ENCODE results near the gene SH3BP1. TPM values are rescaled to one million over a fixed set of nuclear protein-coding genes. Genes with fewer than 3 reads are reported as not detected.

Gene SH3BP1
- total and polyA plus RNA-seq, 2 donors (not counting 1 experiment from before 2014, with no cell fraction given): 2.9 to 3.1 TPM

- H3K9ac ChIP-seq (ENCODE audit: insufficient read depth, low read length): peak overlapping the region; percentile 65
- peaks cover 35% of the 10 kb centered on the region for H3K79me2 ChIP-seq (ENCODE audit: control insufficient read depth, insufficient read depth, low read length)
- H3K4me1 ChIP-seq (ENCODE audit: control insufficient read depth, extremely low read depth, insufficient read depth, low read length): peaks cover 30% of the 10 kb centered on the region
- H3K9me3 ChIP-seq (ENCODE audit: control insufficient read depth, insufficient read depth, low read depth, low read length): no peaks in the 10 kb centered on the region
- TF ChIP-seq EZH2 (IDR thresholded peaks at IDR 0.05; ENCODE audit: low read length, missing control alignments) (no peak), CTCF (conservative IDR thresholded peaks at IDR 0.05 in 1 of 2, IDR thresholded peaks at IDR 0.05 in 1 of 2; ENCODE audit: low read depth in 1 of 2, low read length in 2 of 2) (no peak)
- H3K27ac ChIP-seq (ENCODE audit: insufficient read depth, low read length): peak overlapping the region; percentile 54
- H3K36me3 ChIP-seq (ENCODE audit: control insufficient read depth, insufficient read depth, low read length): no peaks in the 10 kb centered on the region
- no peaks in the 10 kb centered on the region for H4K20me1 ChIP-seq (ENCODE audit: control insufficient read depth, extremely low read depth, insufficient read depth, low read length)
- no peaks in the 10 kb centered on the region for H3K27me3 ChIP-seq (ENCODE audit: control insufficient read depth, insufficient read depth, low read length)
- no peak overlapping the region for H2AFZ ChIP-seq (ENCODE audit: low read length)
- DNase-seq (ENCODE audit: low read depth in 2 of 2): no peak
- peak overlapping the region; percentile 59 to 79 (median 69) for H3K4me3 ChIP-seq (replicated peaks in 1 of 4; ENCODE audit: control extremely low read depth in 1 of 4, insufficient read depth in 1 of 4, low read depth in 3 of 4, low read length in 4 of 4)
- H3K4me2 ChIP-seq (ENCODE audit: extremely low read depth, insufficient read depth, low read length): peak overlapping the region; percentile 92
Observed at GRCh38 chr22:37659066-37659896, 19.8 kb downstream of the SH3BP1 start.

GRCh38 chr22:37659897-37660708, 20.6 kb downstream of the SH3BP1 start:
- H3K9ac ChIP-seq (ENCODE audit: insufficient read depth, low read length): no peak overlapping the region
- DNase-seq (ENCODE audit: low read depth in 2 of 2): no peak
- H3K9me3 ChIP-seq (ENCODE audit: control insufficient read depth, insufficient read depth, low read depth, low read length): no peaks in the 10 kb centered on the region
- TF ChIP-seq EZH2 (IDR thresholded peaks at IDR 0.05; ENCODE audit: low read length, missing control alignments) (no peak), CTCF (conservative IDR thresholded peaks at IDR 0.05 in 1 of 2, IDR thresholded peaks at IDR 0.05 in 1 of 2; ENCODE audit: low read depth in 1 of 2, low read length in 2 of 2) (no peak)
- H3K4me2 ChIP-seq (ENCODE audit: extremely low read depth, insufficient read depth, low read length): peak overlapping the region; percentile 92
- no peaks in the 10 kb centered on the region for H4K20me1 ChIP-seq (ENCODE audit: control insufficient read depth, extremely low read depth, insufficient read depth, low read length)
- no peak overlapping the region for H2AFZ ChIP-seq (ENCODE audit: low read length)
- H3K79me2 ChIP-seq (ENCODE audit: control insufficient read depth, insufficient read depth, low read length): peaks cover 43% of the 10 kb centered on the region
- peak overlapping the region; percentile 54 for H3K27ac ChIP-seq (ENCODE audit: insufficient read depth, low read length)
- peaks cover 30% of the 10 kb centered on the region for H3K4me1 ChIP-seq (ENCODE audit: control insufficient read depth, extremely low read depth, insufficient read depth, low read length)
- H3K4me3 ChIP-seq (replicated peaks in 1 of 4; ENCODE audit: control extremely low read depth in 1 of 4, insufficient read depth in 1 of 4, low read depth in 3 of 4, low read length in 4 of 4): peak overlapping the region; percentile 59 to 79 (median 69)
- no peaks in the 10 kb centered on the region for H3K27me3 ChIP-seq (ENCODE audit: control insufficient read depth, insufficient read depth, low read length)
- no peaks in the 10 kb centered on the region for H3K36me3 ChIP-seq (ENCODE audit: control insufficient read depth, insufficient read depth, low read length)

- Histone ChIP-seq H4K20me1 (ENCODE audit: control insufficient read depth, extremely low read depth, insufficient read depth, low read length) (no peaks in the 10 kb centered on the region), H3K4me1 (ENCODE audit: control insufficient read depth, extremely low read depth, insufficient read depth, low read length) (peaks cover 30% of the 10 kb centered on the region), H3K4me2 (ENCODE audit: extremely low read depth, insufficient read depth, low read length) (peak overlapping the region; percentile 92), H3K9ac (ENCODE audit: insufficient read depth, low read length) (no peak overlapping the region), H3K27me3 (ENCODE audit: control insufficient read depth, insufficient read depth, low read length) (no peaks in the 10 kb centered on the region), H3K27ac (ENCODE audit: insufficient read depth, low read length) (peak overlapping the region; percentile 89), H3K9me3 (ENCODE audit: control insufficient read depth, insufficient read depth, low read depth, low read length) (no peaks in the 10 kb centered on the region), H3K36me3 (ENCODE audit: control insufficient read depth, insufficient read depth, low read length) (peaks cover 4% of the 10 kb centered on the region), H2AFZ (ENCODE audit: low read length) (no peak overlapping the region), H3K4me3 (replicated peaks in 1 of 4; ENCODE audit: control extremely low read depth in 1 of 4, insufficient read depth in 1 of 4, low read depth in 3 of 4, low read length in 4 of 4) (no peak overlapping the region), H3K79me2 (ENCODE audit: control insufficient read depth, insufficient read depth, low read length) (peaks cover 47% of the 10 kb centered on the region)
- TF ChIP-seq CTCF (conservative IDR thresholded peaks at IDR 0.05 in 1 of 2, IDR thresholded peaks at IDR 0.05 in 1 of 2; ENCODE audit: low read depth in 1 of 2, low read length in 2 of 2) (no peak), EZH2 (IDR thresholded peaks at IDR 0.05; ENCODE audit: low read length, missing control alignments) (no peak)
- no peak for DNase-seq (ENCODE audit: low read depth in 2 of 2)
Observed at GRCh38 chr22:37660709-37661045, 21.2 kb downstream of the SH3BP1 start.
